ENCODE measurements around the gene KCNH1.

The KCNH1 gene

GRCh38 chr1:210739627-210740026 is 394.3 kb downstream of the KCNH1 start:
- DNase-seq (ENCODE audit: low read depth) = no peak
- TF ChIP-seq, protein P1, sequence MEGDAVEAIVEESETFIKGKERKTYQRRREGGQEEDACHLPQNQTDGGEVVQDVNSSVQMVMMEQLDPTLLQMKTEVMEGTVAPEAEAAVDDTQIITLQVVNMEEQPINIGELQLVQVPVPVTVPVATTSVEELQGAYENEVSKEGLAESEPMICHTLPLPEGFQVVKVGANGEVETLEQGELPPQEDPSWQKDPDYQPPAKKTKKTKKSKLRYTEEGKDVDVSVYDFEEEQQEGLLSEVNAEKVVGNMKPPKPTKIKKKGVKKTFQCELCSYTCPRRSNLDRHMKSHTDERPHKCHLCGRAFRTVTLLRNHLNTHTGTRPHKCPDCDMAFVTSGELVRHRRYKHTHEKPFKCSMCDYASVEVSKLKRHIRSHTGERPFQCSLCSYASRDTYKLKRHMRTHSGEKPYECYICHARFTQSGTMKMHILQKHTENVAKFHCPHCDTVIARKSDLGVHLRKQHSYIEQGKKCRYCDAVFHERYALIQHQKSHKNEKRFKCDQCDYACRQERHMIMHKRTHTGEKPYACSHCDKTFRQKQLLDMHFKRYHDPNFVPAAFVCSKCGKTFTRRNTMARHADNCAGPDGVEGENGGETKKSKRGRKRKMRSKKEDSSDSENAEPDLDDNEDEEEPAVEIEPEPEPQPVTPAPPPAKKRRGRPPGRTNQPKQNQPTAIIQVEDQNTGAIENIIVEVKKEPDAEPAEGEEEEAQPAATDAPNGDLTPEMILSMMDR (IDR thresholded peaks at IDR 0.05; ENCODE audit: control insufficient read depth, extremely low read depth, insufficient read depth) = no peak

GRCh38 chr1:210738256-210738655 is 395.7 kb downstream of the KCNH1 start:
- no peak for DNase-seq (ENCODE audit: low read depth)
- TF ChIP-seq, protein P1 (IDR thresholded peaks at IDR 0.05; ENCODE audit: control insufficient read depth, extremely low read depth, insufficient read depth) = no peak
- H3K4me3 ChIP-seq (ENCODE audit: low read depth, low read length) = no peak overlapping the region

More at GRCh38 chr1:210739627-210740026, 394.3 kb downstream of the KCNH1 start:
- H3K4me3 ChIP-seq (ENCODE audit: low read depth, low read length) = no peak overlapping the region

DNA sequence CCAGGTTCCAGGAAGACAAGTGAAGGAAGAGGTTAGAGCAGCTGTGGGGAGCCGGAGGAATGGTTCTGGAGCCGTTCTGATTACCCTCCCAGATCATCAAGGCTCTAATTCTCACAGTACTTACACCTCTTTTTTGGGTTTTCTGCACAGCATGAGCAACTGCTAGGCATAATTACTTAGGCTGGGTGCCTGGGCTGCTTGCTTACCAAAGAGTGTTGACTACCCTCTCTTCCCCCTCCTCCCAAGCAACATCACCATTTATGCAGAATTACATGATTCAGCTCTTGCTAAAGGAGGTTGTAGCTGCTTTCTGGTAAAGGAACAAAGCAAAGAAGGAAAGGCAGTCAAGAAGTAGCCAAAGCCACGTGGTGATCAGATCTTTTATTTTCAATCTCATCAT is 397.2 kb downstream of the KCNH1 start:
- DNase-seq (ENCODE audit: low read depth) = no peak
- TF ChIP-seq, protein P1 (IDR thresholded peaks at IDR 0.05; ENCODE audit: control insufficient read depth, extremely low read depth, insufficient read depth) = no peak
- H3K4me3 ChIP-seq (ENCODE audit: low read depth, low read length) = no peak overlapping the region

- no peak for DNase-seq (ENCODE audit: low read depth)
Measured at GRCh38 chr1:210731597-210731996, 402.4 kb downstream of the KCNH1 start.

GRCh38 chr1:210731193-210731592 is 402.8 kb downstream of the KCNH1 start:
- no peak for DNase-seq (ENCODE audit: low read depth)
- no peak overlapping the region for H3K4me3 ChIP-seq (ENCODE audit: low read depth, low read length)
- TF ChIP-seq, protein P1 (IDR thresholded peaks at IDR 0.05; ENCODE audit: control insufficient read depth, extremely low read depth, insufficient read depth) = no peak

More at GRCh38 chr1:210731597-210731996, 402.4 kb downstream of the KCNH1 start:
- H3K4me3 ChIP-seq (ENCODE audit: low read depth, low read length) = no peak overlapping the region
- TF ChIP-seq, protein P1 (IDR thresholded peaks at IDR 0.05; ENCODE audit: control insufficient read depth, extremely low read depth, insufficient read depth) = no peak

DNA sequence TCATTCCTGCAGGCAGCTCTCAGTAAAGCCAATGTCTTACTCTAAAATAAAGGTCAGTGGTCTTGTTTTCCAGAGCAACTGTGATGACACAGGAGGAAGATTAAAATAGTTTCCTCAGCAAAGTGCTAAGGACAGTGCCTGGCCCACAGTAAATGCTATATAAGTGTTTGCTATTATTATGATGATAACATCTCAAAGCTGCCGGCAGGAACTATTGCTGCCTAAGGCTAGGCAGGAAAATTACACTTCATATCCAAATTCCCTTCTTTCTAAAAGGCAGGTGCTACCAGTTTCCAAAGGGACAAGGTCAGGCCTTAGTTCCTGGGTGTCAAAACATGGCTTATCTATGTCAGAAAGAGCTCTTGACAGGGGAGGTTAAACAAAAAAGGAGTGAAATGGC is 403.9 kb downstream of the KCNH1 start:
- no peak overlapping the region for H3K4me3 ChIP-seq (ENCODE audit: low read depth, low read length)
- no peak for DNase-seq (ENCODE audit: low read depth)
- TF ChIP-seq, protein P1 (IDR thresholded peaks at IDR 0.05; ENCODE audit: control insufficient read depth, extremely low read depth, insufficient read depth) = no peak

DNA sequence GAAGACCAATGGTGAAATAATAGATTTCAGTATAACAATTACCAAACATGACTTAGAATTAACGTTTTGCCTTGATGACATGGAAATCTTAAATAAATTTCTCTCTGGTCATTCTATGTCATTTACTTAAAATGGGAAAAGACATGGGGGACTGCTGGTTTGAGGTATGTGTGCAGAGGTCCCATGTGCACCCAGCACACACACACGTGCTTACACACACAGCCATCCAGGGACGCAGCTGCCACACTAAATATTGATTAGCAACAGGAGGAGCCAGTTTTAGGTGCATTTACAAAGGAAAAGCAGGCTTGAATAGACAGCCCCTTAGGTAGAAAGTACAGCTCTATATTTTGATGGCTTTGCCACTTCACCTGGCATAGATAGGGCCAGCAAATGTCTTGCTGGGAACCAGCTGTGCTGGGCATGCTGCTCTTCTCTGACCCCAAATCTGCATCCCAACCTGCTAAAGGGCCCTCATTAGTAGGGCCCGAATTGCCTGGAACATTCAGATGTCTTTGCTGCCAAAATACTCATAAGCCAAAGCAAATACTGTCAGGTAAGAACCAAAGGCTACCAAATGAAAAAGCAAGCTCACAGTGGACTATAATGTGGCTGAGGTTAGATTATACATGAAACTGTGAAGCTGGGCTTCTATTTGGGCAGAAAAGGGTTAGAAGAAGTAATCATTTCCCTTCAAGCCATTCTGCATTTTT is 405.4 kb downstream of the KCNH1 start:
- no peak overlapping the region for H3K4me3 ChIP-seq (ENCODE audit: low read depth, low read length)
- TF ChIP-seq, protein P1 (IDR thresholded peaks at IDR 0.05; ENCODE audit: control insufficient read depth, extremely low read depth, insufficient read depth) = no peak
- DNase-seq (ENCODE audit: low read depth) = no peak

Data from LNCaP clone FGC (cell line).